IPS-18a (cell line): ENCODE results near the gene TSPAN18.

Experiments used
- H3K27ac ChIP-seq: one replicate; pipeline ENCODE4 v1.5.1; 2013; ENCODE audit warnings: low read length
- H3K27me3 ChIP-seq: one replicate; pipeline ENCODE4 v1.6.1; 2013; ENCODE audit warnings: mild to moderate bottlenecking, low read length; ENCODE audit not compliant: control insufficient read depth, insufficient read depth
- H3K36me3 ChIP-seq: one replicate; pipeline ENCODE4 v1.6.1; 2013; ENCODE audit warnings: low read depth, low read length; ENCODE audit not compliant: control insufficient read depth
- H3K4me1 ChIP-seq: one replicate; pipeline ENCODE4 v1.6.1; 2013; ENCODE audit warnings: low read depth, low read length; ENCODE audit not compliant: control insufficient read depth
- H3K4me3 ChIP-seq: one replicate; pipeline ENCODE4 v1.5.1; 2013; ENCODE audit warnings: low read length
- H3K9ac ChIP-seq: one replicate; pipeline ENCODE4 v1.6.1; 2013; ENCODE audit warnings: mild to moderate bottlenecking, low read length, moderate library complexity
- H3K9me3 ChIP-seq: one replicate; pipeline ENCODE4 v1.6.1; 2013; ENCODE audit warnings: low read depth, low read length; ENCODE audit not compliant: control insufficient read depth

TSPAN18 gene

DNA sequence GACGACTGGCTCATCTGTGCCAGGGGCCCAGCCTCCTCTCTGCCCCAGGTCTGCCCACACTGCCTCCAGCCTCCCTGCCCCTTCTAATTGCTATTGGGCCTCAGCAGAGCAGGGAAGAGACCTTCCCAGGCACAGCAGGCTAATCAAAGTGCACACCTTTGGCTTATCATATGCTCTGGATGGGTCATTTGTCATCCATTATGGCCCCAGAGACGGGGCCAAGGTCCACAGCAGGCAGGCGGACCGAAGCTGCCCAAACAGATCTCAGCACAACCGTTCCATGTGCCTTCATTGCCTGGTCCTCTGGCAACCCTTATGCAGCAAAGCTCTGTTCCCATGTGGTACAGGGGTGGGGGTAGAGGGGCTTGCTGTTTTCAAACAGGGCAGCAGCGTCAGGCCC, 157.3 kb downstream of the TSPAN18 start:
- Histone ChIP-seq H3K27me3 (peaks cover 20% of the 10 kb centered on the region), H3K9ac (no peak overlapping the region), H3K27ac (no peak overlapping the region), H3K9me3 (no peaks in the 10 kb centered on the region), H3K36me3 (no peaks in the 10 kb centered on the region), H3K4me1 (peaks cover 24% of the 10 kb centered on the region), H3K4me3 (no peak overlapping the region)

GRCh38 chr11:44885065-44885810, 158.5 kb downstream of the TSPAN18 start:
- Histone ChIP-seq H3K9me3 (no peaks in the 10 kb centered on the region), H3K27ac (no peak overlapping the region), H3K36me3 (no peaks in the 10 kb centered on the region), H3K9ac (no peak overlapping the region), H3K27me3 (peaks cover 8% of the 10 kb centered on the region), H3K4me1 (peaks cover 21% of the 10 kb centered on the region), H3K4me3 (no peak overlapping the region)

DNA sequence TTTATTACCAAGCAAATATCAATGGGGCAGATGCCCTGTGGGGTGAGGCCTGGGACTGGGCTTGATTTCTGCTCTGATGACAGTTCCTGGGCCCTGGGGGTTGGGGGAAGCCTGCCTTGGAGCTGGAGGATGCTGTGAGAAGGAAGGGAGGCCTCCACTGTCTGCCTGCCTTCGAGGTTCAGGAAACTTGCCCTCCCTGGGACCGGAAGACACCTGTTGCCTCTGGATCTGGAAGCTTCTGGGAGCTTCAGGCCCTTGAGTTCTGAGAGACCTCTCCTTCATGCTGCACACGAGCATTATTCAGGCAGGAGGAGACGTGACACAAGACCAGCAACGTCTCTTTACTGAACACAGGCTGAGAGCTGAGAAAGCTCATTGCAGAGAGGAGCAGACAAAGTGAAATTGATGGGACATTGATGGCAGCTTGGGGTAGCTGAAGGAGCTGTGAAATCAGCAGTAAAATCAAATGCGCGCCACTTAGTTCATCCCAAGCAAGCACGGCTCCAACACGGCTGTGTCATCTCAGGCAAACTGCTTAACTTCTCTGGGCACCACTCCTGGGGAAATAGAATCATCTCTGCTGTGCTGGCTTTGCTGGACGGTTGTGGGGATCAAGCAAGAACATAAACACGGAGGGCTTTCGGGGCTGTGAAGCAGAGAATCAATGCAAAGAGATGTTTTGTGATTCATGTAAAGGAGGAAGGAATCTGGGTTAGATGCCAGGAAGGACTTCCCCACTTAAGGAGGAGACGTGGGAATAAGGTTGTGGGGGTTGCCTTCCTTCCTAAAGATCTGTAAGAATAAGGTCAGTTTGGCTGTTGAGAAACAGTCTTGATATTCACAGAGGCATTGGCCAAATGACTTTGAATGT, 159.4 kb downstream of the TSPAN18 start:
- Histone ChIP-seq H3K27me3 (peaks cover 2% of the 10 kb centered on the region), H3K27ac (no peak overlapping the region), H3K4me3 (no peak overlapping the region), H3K9ac (no peak overlapping the region), H3K4me1 (peaks cover 21% of the 10 kb centered on the region), H3K9me3 (no peaks in the 10 kb centered on the region), H3K36me3 (no peaks in the 10 kb centered on the region)

DNA sequence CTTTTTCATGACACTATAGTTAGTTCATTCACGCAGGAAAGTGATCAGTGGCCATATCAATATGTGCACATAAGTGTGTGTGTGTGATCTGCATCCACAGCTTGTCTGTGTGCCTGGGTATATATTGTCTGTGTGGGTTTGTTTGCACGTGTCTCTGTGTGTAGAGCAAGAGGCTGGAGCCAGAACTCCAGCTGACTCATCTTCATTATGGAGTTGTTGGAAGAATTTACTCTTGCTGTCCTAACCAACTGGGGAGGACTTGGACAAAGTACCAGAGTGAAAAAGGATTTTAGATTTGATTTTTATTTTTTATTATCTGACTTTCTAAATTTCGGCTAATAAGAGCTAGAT, 160.0 kb downstream of the TSPAN18 start:
- H3K27ac ChIP-seq, result no peak overlapping the region
- peaks cover 21% of the 10 kb centered on the region for H3K4me1 ChIP-seq
- H3K27me3 ChIP-seq, result no peaks in the 10 kb centered on the region
- no peak overlapping the region for H3K4me3 ChIP-seq
- no peak overlapping the region for H3K9ac ChIP-seq
- no peaks in the 10 kb centered on the region for H3K36me3 ChIP-seq
- H3K9me3 ChIP-seq, result no peaks in the 10 kb centered on the region

DNA sequence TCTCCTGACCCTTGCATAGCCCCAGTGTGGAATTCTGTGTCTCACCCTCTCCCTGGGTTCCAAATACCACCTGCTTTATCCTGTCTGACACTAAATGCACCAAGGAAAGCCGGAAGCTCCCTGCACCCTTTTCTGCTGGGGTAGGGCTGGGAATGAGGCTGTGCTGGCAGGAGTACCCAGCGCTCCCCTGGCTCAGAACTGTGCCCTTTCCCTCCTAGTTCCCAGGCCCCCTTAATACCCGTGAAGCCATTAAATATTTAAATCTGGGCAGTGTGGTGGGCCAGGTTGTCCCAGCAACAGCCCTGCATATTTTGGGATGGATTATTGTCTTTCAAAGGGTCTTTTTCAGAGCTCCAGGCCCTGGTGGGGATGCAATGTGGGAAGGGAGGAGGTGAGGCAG, 160.9 kb downstream of the TSPAN18 start:
- Histone ChIP-seq H3K36me3 (no peaks in the 10 kb centered on the region), H3K4me1 (peaks cover 21% of the 10 kb centered on the region), H3K4me3 (no peak overlapping the region), H3K9me3 (no peaks in the 10 kb centered on the region), H3K27me3 (peaks cover 1% of the 10 kb centered on the region), H3K27ac (no peak overlapping the region), H3K9ac (no peak overlapping the region)

GRCh38 chr11:44889266-44889665, 162.5 kb downstream of the TSPAN18 start:
- Histone ChIP-seq H3K9ac (no peak overlapping the region), H3K27ac (no peak overlapping the region), H3K27me3 (peaks cover 6% of the 10 kb centered on the region), H3K36me3 (no peaks in the 10 kb centered on the region), H3K4me3 (no peak overlapping the region), H3K4me1 (peaks cover 29% of the 10 kb centered on the region), H3K9me3 (no peaks in the 10 kb centered on the region)

GRCh38 chr11:44892843-44893242, 166.1 kb downstream of the TSPAN18 start:
- Histone ChIP-seq H3K27me3 (peaks cover 6% of the 10 kb centered on the region), H3K4me1 (peaks cover 13% of the 10 kb centered on the region), H3K4me3 (no peak overlapping the region)

GRCh38 chr11:44893308-44893822, 166.6 kb downstream of the TSPAN18 start:
- Histone ChIP-seq H3K4me3 (no peak overlapping the region), H3K27me3 (peaks cover 6% of the 10 kb centered on the region), H3K4me1 (peaks cover 8% of the 10 kb centered on the region), H3K36me3 (no peaks in the 10 kb centered on the region), H3K9me3 (no peaks in the 10 kb centered on the region), H3K27ac (no peak overlapping the region), H3K9ac (no peak overlapping the region)

More at GRCh38 chr11:44892843-44893242, 166.1 kb downstream of the TSPAN18 start:
- Histone ChIP-seq H3K36me3 (no peaks in the 10 kb centered on the region), H3K27ac (no peak overlapping the region), H3K9ac (no peak overlapping the region), H3K9me3 (no peaks in the 10 kb centered on the region)

- no peak overlapping the region for H3K9ac ChIP-seq
- no peak overlapping the region for H3K27ac ChIP-seq
- no peak overlapping the region for H3K4me3 ChIP-seq
Observed at GRCh38 chr11:44893846-44894617, 167.3 kb downstream of the TSPAN18 start.

DNA sequence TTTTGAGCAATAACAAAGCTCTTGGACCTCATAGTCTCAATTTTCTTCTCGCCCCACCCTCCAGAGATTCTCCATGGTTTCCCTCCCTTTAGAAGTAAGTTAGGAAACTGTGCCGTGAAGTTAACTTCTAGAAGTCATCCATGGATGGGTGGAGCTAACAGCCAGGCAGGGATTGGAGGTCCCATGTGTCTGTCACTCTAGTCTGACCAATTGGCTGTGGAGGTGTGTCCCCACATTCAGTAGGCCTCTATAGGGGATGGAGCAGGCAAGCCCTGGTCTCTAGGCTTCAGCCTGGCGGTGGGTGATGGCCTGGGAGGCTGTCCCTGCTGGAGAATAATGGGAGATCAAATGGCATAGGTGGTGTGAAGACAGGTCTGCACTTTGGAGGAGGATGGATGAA, 173.2 kb downstream of the TSPAN18 start:
- Histone ChIP-seq H3K4me1 (peaks cover 3% of the 10 kb centered on the region), H3K4me3 (no peak overlapping the region), H3K27ac (no peak overlapping the region), H3K9ac (no peak overlapping the region), H3K36me3 (no peaks in the 10 kb centered on the region), H3K9me3 (no peaks in the 10 kb centered on the region), H3K27me3 (no peaks in the 10 kb centered on the region)

More at GRCh38 chr11:44893846-44894617, 167.3 kb downstream of the TSPAN18 start:
- Histone ChIP-seq H3K27me3 (peaks cover 6% of the 10 kb centered on the region), H3K36me3 (no peaks in the 10 kb centered on the region), H3K4me1 (peaks cover 8% of the 10 kb centered on the region), H3K9me3 (no peaks in the 10 kb centered on the region)

GRCh38 chr11:44901120-44901633, 174.4 kb downstream of the TSPAN18 start:
- peaks cover 12% of the 10 kb centered on the region for H3K4me1 ChIP-seq
- no peak overlapping the region for H3K27ac ChIP-seq
- H3K9ac ChIP-seq, result no peak overlapping the region
- H3K4me3 ChIP-seq, result no peak overlapping the region
- H3K9me3 ChIP-seq, result no peaks in the 10 kb centered on the region
- H3K27me3 ChIP-seq, result no peaks in the 10 kb centered on the region
- H3K36me3 ChIP-seq, result no peaks in the 10 kb centered on the region
